Tibial nerve (tissue), 4 donors: Measurements from ENCODE around the gene DNAJB1. TPM values are rescaled to one million over a fixed set of nuclear protein-coding genes. Genes with fewer than 3 reads are reported as not detected.
"Not testable (repeated sequence)": the region's sequence is repeated elsewhere in the genome, so short reads cannot be mapped to it uniquely, and the experiment has no call there.

Source experiments
- DNase-seq, 2 donors: peaks; one replicate each; pipeline ENCODE4 v3.0.0-alpha.2; 2019; ENCODE audit warnings: low spot score in 2 of 2
- H3K27ac ChIP-seq, 4 donors: fragments of 200-600 bp; sonication (generic) in 3 of 4; one replicate each; pipeline ENCODE4 v1.5.1; 2017 to 2019; ENCODE audit warnings: mild to moderate bottlenecking in 1 of 4
- H3K27me3 ChIP-seq, 2 donors: fragments of 200-600 bp; sonication (generic) in 1 of 2; one replicate each; pipeline versions ENCODE4 v1.5.1 to v1.6.0; 2017 to 2019
- H3K36me3 ChIP-seq, 3 donors: fragments of 200-600 bp; sonication (generic); one replicate each; pipeline ENCODE4 v1.5.1; 2018 to 2019
- H3K4me1 ChIP-seq, 4 donors: fragments of 200-600 bp; sonication (generic) in 3 of 4; one replicate each; pipeline ENCODE4 v1.5.1; 2017 to 2019
- H3K4me3 ChIP-seq, 4 donors: fragments of 200-600 bp; sonication (generic) in 3 of 4; one replicate each; pipeline ENCODE4 v1.5.1; 2017 to 2019; ENCODE audit warnings: mild to moderate bottlenecking in 1 of 4, moderate library complexity in 1 of 4
- H3K9me3 ChIP-seq, 4 donors: fragments of 200-600 bp; sonication (generic) in 3 of 4; one replicate each; pipeline ENCODE4 v1.5.1; 2017 to 2019
- CTCF ChIP-seq, 5 experiments: fragments of 200-600 bp in 3 of 5; fragments of 450-650 bp in 2 of 5; sonication (generic) in 3 of 5; IDR thresholded peaks; one replicate each; pipeline ENCODE4 v1.5.1; 2016 to 2019; ENCODE audit warnings: antibody characterized with exemption in 5 of 5, mild to moderate bottlenecking in 3 of 5, moderate library complexity in 2 of 5
- EP300 ChIP-seq, 2 donors: sonication (generic); formaldehyde crosslinking; IDR thresholded peaks; one replicate each; pipeline ENCODE4 v1.6.1; 2017; ENCODE audit warnings: antibody characterized with exemption in 2 of 2, mild to moderate bottlenecking in 1 of 2
- POLR2A ChIP-seq, 2 donors: fragments of 450-650 bp; IDR thresholded peaks; one replicate each; pipeline ENCODE4 v1.6.1; 2017; ENCODE audit warnings: antibody characterized with exemption in 2 of 2, mild to moderate bottlenecking in 2 of 2, moderate library complexity in 2 of 2
- WGBS, 2 donors: methylation state at CpG; one replicate each; pipeline ENCODE4 v1.1.5; 2018; 5-methylcytosine and 5-hydroxymethylcytosine counted together
- total RNA-seq, 4 donors: library from RNA; depleted of rRNA; stranded (reverse); fragments of >200 nt; gene quantifications; one replicate each; pipeline ENCODE4 v1.1.0, GENCODE V29; 2016

The DNAJB1 gene
- total RNA-seq, 4 donors from 2014 or later, result 48.9 to 132 (median 73.9) TPM

- DNase-seq, result peak; percentile 28 to 29
- peak overlapping the region in 1 of 4 donors; percentile 30 for H3K4me3 ChIP-seq
- TF ChIP-seq CTCF (IDR thresholded peaks at IDR 0.05) (peak; percentile 88 to 97 (median 93)), POLR2A (IDR thresholded peaks at IDR 0.05) (no peak), EP300 (IDR thresholded peaks at IDR 0.05) (peak in 1 of 2 donors; percentile 16)
- peaks cover 0 to 11% (median 0%) of the 10 kb centered on the region in 3 donors for H3K36me3 ChIP-seq
- H3K27me3 ChIP-seq, result no peaks in the 10 kb centered on the region
- H3K9me3 ChIP-seq, result no peaks in the 10 kb centered on the region
- peak overlapping the region in 1 of 4 donors; percentile 26 for H3K27ac ChIP-seq
- H3K4me1 ChIP-seq, result peaks cover 3 to 48% (median 20%) of the 10 kb centered on the region in 4 donors
- WGBS, 2 donors, result 10 to 18% methylated on average over 9 to 18 of the region's 18 CpGs
These were observed 38.5 kb upstream of the DNAJB1 start for GRCh38 chr19:14556662-14557188.

- TF ChIP-seq CTCF (IDR thresholded peaks at IDR 0.05) (no peak), POLR2A (IDR thresholded peaks at IDR 0.05) (no peak), EP300 (IDR thresholded peaks at IDR 0.05) (no peak)
- Histone ChIP-seq H3K27me3 (no peaks in the 10 kb centered on the region), H3K4me1 (peaks cover 3 to 48% (median 16%) of the 10 kb centered on the region in 4 donors), H3K9me3 (no peaks in the 10 kb centered on the region), H3K36me3 (peaks cover 0 to 11% (median 0%) of the 10 kb centered on the region in 3 donors), H3K4me3 (peak overlapping the region in 1 of 4 donors; percentile 30), H3K27ac (peak overlapping the region in 1 of 4 donors; percentile 26)
- WGBS, 2 donors, result 64% methylated on average over 12 of the region's 12 CpGs
- DNase-seq, result no peak
These were observed 37.9 kb upstream of the DNAJB1 start for GRCh38 chr19:14555918-14556661.

GRCh38 chr19:14554382-14554812 lies 36.2 kb upstream of the DNAJB1 start:
- H3K27ac ChIP-seq, result no peak overlapping the region
- H3K4me3 ChIP-seq, result no peak overlapping the region
- WGBS, 2 donors, result 43 to 66% methylated on average over 3 to 6 of the region's 6 CpGs
- H3K4me1 ChIP-seq, result peaks cover 3 to 42% (median 14%) of the 10 kb centered on the region in 4 donors
- H3K27me3 ChIP-seq, result no peaks in the 10 kb centered on the region
- no peak for TF ChIP-seq EP300 (IDR thresholded peaks at IDR 0.05)
- DNase-seq, result no peak
- peaks cover 0 to 20% (median 0%) of the 10 kb centered on the region in 3 donors for H3K36me3 ChIP-seq
- H3K9me3 ChIP-seq, result no peaks in the 10 kb centered on the region

GRCh38 chr19:14553939-14554243 lies 35.7 kb upstream of the DNAJB1 start:
- Histone ChIP-seq H3K4me3 (no peak overlapping the region), H3K27ac (no peak overlapping the region), H3K36me3 (peaks cover 0 to 25% (median 0%) of the 10 kb centered on the region in 3 donors), H3K9me3 (no peaks in the 10 kb centered on the region), H3K4me1 (peaks cover 3 to 42% (median 14%) of the 10 kb centered on the region in 4 donors), H3K27me3 (no peaks in the 10 kb centered on the region)
- 55% methylated on average over 6 of the region's 9 CpGs; no CpG with 5 or more reads in 1 of the 2 donors for WGBS, 2 donors
- DNase-seq, result no peak
- TF ChIP-seq CTCF (IDR thresholded peaks at IDR 0.05) (no peak), POLR2A (IDR thresholded peaks at IDR 0.05) (no peak), EP300 (IDR thresholded peaks at IDR 0.05) (no peak)

GRCh38 chr19:14553042-14553938 lies 35.1 kb upstream of the DNAJB1 start:
- H3K9me3 ChIP-seq, result no peaks in the 10 kb centered on the region
- H3K36me3 ChIP-seq, result peaks cover 0 to 31% (median 0%) of the 10 kb centered on the region in 3 donors
- H3K4me3 ChIP-seq, result no peak overlapping the region
- H3K4me1 ChIP-seq, result peaks cover 3 to 42% (median 14%) of the 10 kb centered on the region in 4 donors
- DNase-seq, result no peak
- H3K27ac ChIP-seq, result no peak overlapping the region
- TF ChIP-seq EP300 (IDR thresholded peaks at IDR 0.05) (no peak), CTCF (IDR thresholded peaks at IDR 0.05) (no peak), POLR2A (IDR thresholded peaks at IDR 0.05) (no peak)
- H3K27me3 ChIP-seq, result no peaks in the 10 kb centered on the region
- 90 to 92% methylated on average over 23 to 31 of the region's 35 CpGs for WGBS, 2 donors

GRCh38 chr19:14552006-14552360 lies 33.8 kb upstream of the DNAJB1 start:
- Histone ChIP-seq H3K36me3 (peaks cover 0 to 33% (median 0%) of the 10 kb centered on the region in 3 donors), H3K4me1 (peaks cover 3 to 39% (median 12%) of the 10 kb centered on the region in 4 donors)
- DNase-seq, H3K27ac ChIP-seq, H3K4me3 ChIP-seq, H3K27me3 ChIP-seq, H3K9me3 ChIP-seq: not testable (repeated sequence)
- WGBS, 2 donors, result 80 to 81% methylated on average over 8 of the region's 8 CpGs
